B cell (primary cell): ENCODE data around the gene EXTL1. TPM values are rescaled to one million over a fixed set of nuclear protein-coding genes. Genes with fewer than 3 reads are reported as not detected.

ENCODE experiments used
- ATAC-seq: fragments of 200-7000 bp; cut with Tn5 transposase; one replicate; pipeline ENCODE4 v1.10.0; 2021; ENCODE audit warnings: low read depth, mild to moderate bottlenecking, moderate number of reproducible peaks, moderate library complexity
- CTCF ChIA-PET: fragments of 350-600 bp; sonication (Branson Sonifier 250); formaldehyde crosslinking; loops from one replicate; lab custom pipeline; 2021; ENCODE audit warnings: antibody characterized with exemption, inconsistent platforms; lab: Charles Lee
- POLR2A ChIA-PET: fragments of 350-600 bp; sonication (Branson Sonifier 250); formaldehyde crosslinking; loops from one replicate; lab custom pipeline; 2021; ENCODE audit warnings: antibody characterized with exemption; lab: Charles Lee
- DNase-seq: peaks from one replicate; pipeline ENCODE4 v3.0.0; 2013
- H2AFZ ChIP-seq: 2 replicates; pipeline ENCODE4 v1.6.1; 2012; ENCODE audit warnings: mild to moderate bottlenecking, low read depth, low read length; ENCODE audit not compliant: insufficient read depth, poor library complexity, severe bottlenecking
- H3K27ac ChIP-seq, 2 donors: 1 replicate in 1 of 2; 2 replicates in 1 of 2; pipeline ENCODE4 v1.5.1; 2012 to 2013; ENCODE audit warnings: low read length in 2 of 2, mild to moderate bottlenecking in 2 of 2, moderate library complexity in 1 of 2
- H3K27me3 ChIP-seq, 4 experiments: fragments of 200-600 bp in 1 of 4; sonication (generic) in 1 of 4; replicated peaks in 1 of 4; 1 replicate in 2 of 4; 2 replicates in 2 of 4; pipeline versions ENCODE4 v1.6.1 to v1.7.0; 2013 to 2016; ENCODE audit warnings: low read length in 3 of 4, mild to moderate bottlenecking in 2 of 4, mixed read lengths in 1 of 4, moderate library complexity in 1 of 4; ENCODE audit not compliant: insufficient read depth in 4 of 4, control insufficient read depth in 3 of 4; ENCODE audit errors: control extremely low read depth in 1 of 4
- H3K36me3 ChIP-seq, 2 experiments: replicated peaks in 1 of 2; 1 replicate in 1 of 2; 2 replicates in 1 of 2; pipeline versions ENCODE4 v1.6.1 to v1.7.1; 2013; ENCODE audit warnings: low read length in 1 of 2; ENCODE audit not compliant: insufficient read depth in 2 of 2, control insufficient read depth in 1 of 2; ENCODE audit errors: control extremely low read depth in 1 of 2, extremely low read depth in 1 of 2
- H3K4me1 ChIP-seq, 2 donors: fragments of 200-600 bp in 1 of 2; sonication (generic) in 1 of 2; 1 replicate in 1 of 2; 2 replicates in 1 of 2; pipeline versions ENCODE4 v1.5.1 to v1.6.1; 2013 to 2017; ENCODE audit warnings: low read length in 2 of 2; ENCODE audit not compliant: control insufficient read depth in 2 of 2, insufficient read depth in 2 of 2
- H3K4me2 ChIP-seq: replicated peaks from 2 replicates; pipeline ENCODE3; 2012; ENCODE audit warnings: mild to moderate bottlenecking, low read depth, low read length; ENCODE audit not compliant: poor library complexity, severe bottlenecking
- H3K4me3 ChIP-seq, 5 experiments: fragments of 200-600 bp in 1 of 5; sonication (generic) in 1 of 5; 1 replicate in 3 of 5; 2 replicates in 2 of 5; pipeline versions ENCODE4 v1.5.1 to v1.7.0; 2011 to 2016; ENCODE audit warnings: low read length in 4 of 5, mild to moderate bottlenecking in 4 of 5, low read depth in 2 of 5, control low read depth in 1 of 5, moderate library complexity in 1 of 5; ENCODE audit not compliant: insufficient read depth in 1 of 5; ENCODE audit errors: control extremely low read depth in 1 of 5, extremely low read depth in 1 of 5
- H3K79me2 ChIP-seq: fragments of 200-600 bp; sonication (generic); one replicate; pipeline ENCODE4 v1.6.0; 2016; ENCODE audit warnings: low read length; ENCODE audit not compliant: control insufficient read depth, insufficient read depth
- H3K9ac ChIP-seq: fragments of 200-600 bp; sonication (generic); 2 replicates; pipeline ENCODE4 v1.6.1; 2017; ENCODE audit warnings: mild to moderate bottlenecking, low read length, moderate library complexity
- H3K9me3 ChIP-seq, 3 donors: one replicate each; pipeline versions ENCODE4 v1.6.1 to v1.7.1; 2013; ENCODE audit warnings: low read length in 2 of 3; ENCODE audit not compliant: control insufficient read depth in 2 of 3, insufficient read depth in 1 of 3; ENCODE audit errors: control extremely low read depth in 1 of 3
- H4K20me1 ChIP-seq: 2 replicates; pipeline ENCODE4 v1.6.0; 2012; ENCODE audit warnings: mild to moderate bottlenecking, low read length; ENCODE audit not compliant: insufficient read depth, control insufficient read depth, poor library complexity, severe bottlenecking
- H3K27ac Mint-ChIP-seq: one replicate; pipeline ENCODE4 v1.8.0; 2021; ENCODE audit warnings: mixed read lengths
- H3K27me3 Mint-ChIP-seq: one replicate; pipeline ENCODE4 v1.8.0; 2021; ENCODE audit warnings: mixed read lengths
- H3K4me1 Mint-ChIP-seq: one replicate; pipeline ENCODE4 v1.8.0; 2021; ENCODE audit warnings: mixed read lengths
- H3K4me3 Mint-ChIP-seq: one replicate; pipeline ENCODE4 v1.8.0; 2021; ENCODE audit warnings: mixed read lengths
- H3K9me3 Mint-ChIP-seq: one replicate; pipeline ENCODE4 v1.8.0; 2022; ENCODE audit warnings: mixed read lengths; ENCODE audit not compliant: insufficient read depth
- EZH2 ChIP-seq: IDR thresholded peaks from 2 replicates; pipeline ENCODE4 v1.6.1; 2012; ENCODE audit warnings: borderline replicate concordance, low read depth, mild to moderate bottlenecking, moderate library complexity, low read length; ENCODE audit not compliant: insufficient read depth, poor library complexity, severe bottlenecking
- WGBS: methylation state at CpG from one replicate; pipeline ENCODE4 v1.1.5; 2013; ENCODE audit warnings: missing lambda C conversion rate; ENCODE audit not compliant: insufficient coverage; 5-methylcytosine and 5-hydroxymethylcytosine counted together
- intact Hi-C: fragments of 100-400 bp; cut with micrococcal nuclease; formaldehyde crosslinking; loops from one replicate; pipeline ENCODE4 v1.10.0; 2022
- polyA plus RNA-seq: library from polyadenylated mRNA; depleted of rRNA; stranded (reverse); fragments of >200 nt; gene quantifications from 2 replicates; pipeline ENCODE4 v1.2.3, GENCODE V29; 2012
- total RNA-seq, 2 donors: library from RNA; stranded (reverse); fragments of 120-200 nt in 1 of 2; gene quantifications; 1 replicate in 1 of 2; 2 replicates in 1 of 2; pipeline versions ENCODE4 v1.2.3 to v1.2.4, GENCODE V29; 2013 to 2022
- TF ChIP-seq, protein P1 (sequence below): fragments of 200-600 bp; IDR thresholded peaks from one replicate; pipeline ENCODE4 v1.8.0; 2022; ENCODE audit warnings: antibody characterized with exemption, mild to moderate bottlenecking

Gene EXTL1
- total and polyA plus RNA-seq, 2 donors (not counting 1 experiment from before 2014, with no cell fraction given): 0.12 TPM; not detected in 1

DNA sequence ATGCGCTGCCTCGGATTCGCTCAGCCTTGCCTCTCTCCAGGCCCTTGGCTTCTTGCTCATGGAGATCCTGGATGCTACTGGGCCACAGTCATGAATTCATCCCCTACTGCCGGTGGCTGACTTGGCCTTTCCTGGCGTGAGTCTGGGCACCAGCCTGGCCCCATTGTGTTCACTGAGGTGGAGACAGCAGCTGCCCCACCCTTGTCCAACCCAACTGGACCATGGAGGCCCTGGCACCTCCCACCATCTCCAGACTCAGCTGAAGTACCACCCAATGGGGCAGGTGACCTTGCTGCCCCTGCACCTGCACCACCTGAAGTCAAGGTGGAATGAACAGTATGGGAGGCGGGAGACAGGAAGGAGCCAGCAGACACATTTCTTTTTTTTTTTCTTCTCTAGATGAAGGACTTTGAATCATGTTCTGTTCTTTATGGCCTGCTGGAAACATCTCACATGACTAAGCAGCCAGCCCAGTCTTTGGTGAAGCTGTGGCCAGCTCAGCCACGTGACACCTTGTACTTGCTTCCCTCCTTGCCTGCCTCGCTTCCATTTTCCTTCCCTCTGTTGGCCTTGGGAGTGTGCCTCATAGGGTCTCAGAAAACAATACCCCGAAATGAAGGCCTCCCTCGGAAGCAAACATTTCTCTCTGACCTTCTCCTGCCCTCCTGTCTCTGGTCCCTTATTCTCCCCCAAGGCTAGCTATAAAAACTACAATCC is 28.1 kb downstream of the EXTL1 start:
- Histone ChIP-seq H4K20me1 (no peaks in the 10 kb centered on the region), H3K4me2 (no peak overlapping the region), H2AFZ (no peak overlapping the region), H3K79me2 (no peaks in the 10 kb centered on the region), H3K4me3 (no peak overlapping the region), H3K27ac (no peak overlapping the region), H3K9me3 (peaks cover 0 to 3% (median 0%) of the 10 kb centered on the region in 3 donors), H3K27me3 (peaks cover 0 to 50% (median 22%) of the 10 kb centered on the region in 4 experiments), H3K36me3 (no peaks in the 10 kb centered on the region), H3K9ac (no peak overlapping the region), H3K4me1 (peaks cover 0 to 3% of the 10 kb centered on the region in 2 donors)
- POLR2A ChIA-PET: no interaction called here
- CTCF ChIA-PET: no interaction called here
- TF ChIP-seq EZH2: no peak
- TF ChIP-seq, protein P1, sequence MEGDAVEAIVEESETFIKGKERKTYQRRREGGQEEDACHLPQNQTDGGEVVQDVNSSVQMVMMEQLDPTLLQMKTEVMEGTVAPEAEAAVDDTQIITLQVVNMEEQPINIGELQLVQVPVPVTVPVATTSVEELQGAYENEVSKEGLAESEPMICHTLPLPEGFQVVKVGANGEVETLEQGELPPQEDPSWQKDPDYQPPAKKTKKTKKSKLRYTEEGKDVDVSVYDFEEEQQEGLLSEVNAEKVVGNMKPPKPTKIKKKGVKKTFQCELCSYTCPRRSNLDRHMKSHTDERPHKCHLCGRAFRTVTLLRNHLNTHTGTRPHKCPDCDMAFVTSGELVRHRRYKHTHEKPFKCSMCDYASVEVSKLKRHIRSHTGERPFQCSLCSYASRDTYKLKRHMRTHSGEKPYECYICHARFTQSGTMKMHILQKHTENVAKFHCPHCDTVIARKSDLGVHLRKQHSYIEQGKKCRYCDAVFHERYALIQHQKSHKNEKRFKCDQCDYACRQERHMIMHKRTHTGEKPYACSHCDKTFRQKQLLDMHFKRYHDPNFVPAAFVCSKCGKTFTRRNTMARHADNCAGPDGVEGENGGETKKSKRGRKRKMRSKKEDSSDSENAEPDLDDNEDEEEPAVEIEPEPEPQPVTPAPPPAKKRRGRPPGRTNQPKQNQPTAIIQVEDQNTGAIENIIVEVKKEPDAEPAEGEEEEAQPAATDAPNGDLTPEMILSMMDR: no peak
- H3K9me3 Mint-ChIP-seq: no peaks in the 10 kb centered on the region
- H3K4me3 Mint-ChIP-seq: no peak overlapping the region
- WGBS: 81% methylated on average over 9 of the region's 10 CpGs
- ATAC-seq: no peak
- H3K4me1 Mint-ChIP-seq: peaks cover 2% of the 10 kb centered on the region
- DNase-seq: no peak
- no peak overlapping the region for H3K27ac Mint-ChIP-seq
- intact Hi-C loops: no loop called here
- H3K27me3 Mint-ChIP-seq: peaks cover 42% of the 10 kb centered on the region

GRCh38 chr1:26050248-26050640 is 28.7 kb downstream of the EXTL1 start:
- Histone ChIP-seq H3K9me3 (peaks cover 0 to 3% (median 0%) of the 10 kb centered on the region in 3 donors), H3K36me3 (no peaks in the 10 kb centered on the region), H4K20me1 (no peaks in the 10 kb centered on the region), H3K4me2 (no peak overlapping the region), H3K4me1 (peaks cover 0 to 3% of the 10 kb centered on the region in 2 donors), H2AFZ (no peak overlapping the region), H3K4me3 (no peak overlapping the region), H3K27me3 (peaks cover 0 to 46% (median 18%) of the 10 kb centered on the region in 4 experiments), H3K79me2 (no peaks in the 10 kb centered on the region), H3K9ac (no peak overlapping the region), H3K27ac (no peak overlapping the region)
- 100% methylated on average over 4 of the region's 6 CpGs for WGBS
- TF ChIP-seq EZH2: no peak
- TF ChIP-seq, protein P1: no peak
- CTCF ChIA-PET: no interaction called here
- Mint-ChIP-seq H3K27me3 (peaks cover 39% of the 10 kb centered on the region), H3K9me3 (no peaks in the 10 kb centered on the region), H3K27ac (no peak overlapping the region), H3K4me3 (no peak overlapping the region), H3K4me1 (peaks cover under 1% of the 10 kb centered on the region)
- no peak for DNase-seq
- POLR2A ChIA-PET: no interaction called here
- intact Hi-C loops: no loop called here
- no peak for ATAC-seq
